NCI-H2029 (cell line): ENCODE results near the gene CEBPG.

Experiments
- DNase-seq: peaks from one replicate; lab custom pipeline; 2025; lab: John Stamatoyannopoulos, UW

The CEBPG gene

DNA sequence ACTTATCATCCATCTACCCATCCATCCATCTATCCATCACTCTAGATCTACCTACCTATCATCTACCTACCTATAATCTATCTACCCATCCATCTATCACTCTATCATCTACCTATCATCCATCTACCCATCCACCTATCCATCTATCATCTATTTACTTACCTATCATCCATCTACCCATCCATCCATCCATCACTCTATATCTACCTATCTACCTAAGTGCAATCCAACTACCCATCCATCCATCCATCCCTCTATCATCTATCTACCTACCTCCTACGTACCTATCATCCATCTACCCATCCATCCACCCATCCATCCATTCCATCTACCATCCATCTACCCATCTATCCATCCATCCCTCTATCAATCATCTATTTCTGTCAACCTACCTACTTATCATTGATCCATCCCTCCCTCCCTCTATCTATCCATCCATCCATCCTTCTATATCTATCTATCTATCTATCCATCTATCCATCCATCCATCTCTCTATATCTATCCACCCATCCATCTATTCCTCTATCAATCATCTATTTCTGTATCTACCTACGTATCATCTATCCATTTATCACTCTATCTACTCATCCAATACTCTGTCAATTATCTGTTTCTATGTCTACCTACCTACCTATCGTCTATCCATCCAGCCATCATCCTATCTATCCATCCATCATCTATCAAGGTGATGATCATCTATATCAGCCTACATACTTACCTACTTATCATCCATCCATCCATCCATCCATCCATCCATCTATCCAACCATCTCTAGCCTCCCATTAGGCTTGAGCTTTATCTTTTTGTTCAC is 49.1 kb downstream of the CEBPG start:
- no peak for DNase-seq

DNA sequence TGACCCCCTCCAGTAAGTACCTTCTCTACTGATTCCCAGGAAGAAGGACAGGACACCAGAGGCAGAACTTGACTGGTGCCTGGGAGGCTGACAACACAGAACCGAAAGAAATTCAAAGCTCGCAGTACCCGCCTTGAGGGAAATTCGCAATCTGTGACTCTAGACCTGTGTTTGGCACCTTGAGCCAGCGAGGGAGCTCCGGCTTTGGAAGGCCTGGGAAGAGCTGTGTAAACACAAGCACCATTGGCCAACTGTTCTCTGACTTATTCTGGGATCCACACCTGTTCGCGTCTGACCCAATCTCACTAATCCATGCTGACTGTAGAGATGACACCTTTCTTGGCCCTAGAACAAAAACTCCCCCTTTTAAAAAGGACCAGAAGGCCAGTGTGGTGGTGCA is 50.7 kb downstream of the CEBPG start:
- DNase-seq = no peak

DNA sequence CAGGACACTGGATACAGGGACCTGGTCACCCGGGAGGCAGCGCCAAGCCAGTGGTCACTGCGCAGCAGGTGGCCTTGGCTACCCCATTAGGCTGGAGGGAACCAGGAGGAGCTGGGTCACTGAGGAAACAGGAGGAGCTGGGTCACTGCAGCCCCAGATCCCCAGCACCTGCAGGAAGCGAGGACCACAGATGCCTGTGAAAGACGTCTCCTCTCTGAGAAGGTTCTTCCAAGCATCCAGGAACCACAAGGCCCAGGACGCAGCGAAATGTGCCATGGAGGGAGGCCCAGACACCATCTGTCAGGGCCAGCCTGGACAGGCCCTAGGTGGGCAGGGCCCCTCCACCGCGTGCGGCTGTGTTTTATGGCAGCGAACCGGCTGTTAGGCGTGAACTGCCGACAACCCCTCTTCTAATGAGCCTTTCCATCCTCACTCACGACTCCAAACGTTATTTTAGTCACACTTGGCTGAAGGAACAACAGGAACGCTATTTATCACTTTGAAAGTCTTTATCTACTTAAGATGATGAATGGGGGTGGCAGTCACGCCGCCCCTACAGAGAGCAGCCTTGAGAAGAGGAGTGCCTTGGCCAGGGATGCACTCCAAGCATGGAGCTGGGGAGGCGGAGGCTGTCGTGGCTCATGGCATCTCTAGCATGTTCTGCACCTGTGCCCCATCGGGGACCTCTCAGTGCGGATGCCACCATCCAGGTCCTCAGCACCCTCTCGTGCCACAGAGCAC is 53.3 kb downstream of the CEBPG start:
- DNase-seq = no peak

DNA sequence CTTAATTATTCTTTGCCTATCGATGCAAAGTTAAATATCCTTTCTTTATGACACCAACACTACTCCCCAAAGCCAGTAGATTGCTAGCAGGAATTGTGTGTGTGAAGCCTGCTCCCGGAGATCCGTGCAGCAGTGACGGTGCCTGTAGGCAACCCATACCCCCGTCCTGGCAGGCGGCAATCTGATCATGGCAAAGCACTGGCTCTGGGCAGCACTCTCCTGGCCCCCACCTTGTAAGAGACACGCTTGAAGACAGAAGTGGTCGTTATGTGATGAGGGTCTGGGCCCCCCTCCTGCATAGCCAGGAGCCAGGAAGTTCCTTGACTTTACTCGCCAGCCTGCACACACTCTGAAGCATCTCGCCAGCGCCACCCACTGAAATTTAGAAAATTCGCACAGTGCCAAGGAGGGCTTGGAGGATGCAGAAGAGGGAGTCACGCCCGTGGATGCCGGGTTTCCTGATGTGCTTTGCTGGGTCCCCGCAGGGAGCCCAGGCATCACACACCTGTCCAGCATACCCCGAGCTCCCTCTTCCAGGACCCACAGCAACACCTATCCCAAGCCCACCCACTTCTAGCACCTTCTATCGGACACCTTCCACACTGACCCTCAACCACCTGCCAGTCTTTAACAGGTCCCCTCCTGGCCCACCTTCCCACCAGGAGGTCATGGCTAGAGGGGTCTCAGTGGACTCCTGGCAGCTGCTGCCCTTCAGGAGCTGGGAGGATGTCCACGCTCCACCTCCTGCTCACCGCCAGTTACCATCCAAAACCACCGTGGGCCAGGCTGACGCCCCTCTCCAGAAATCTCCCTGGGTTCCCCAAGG is 54.5 kb downstream of the CEBPG start:
- DNase-seq = no peak

DNA sequence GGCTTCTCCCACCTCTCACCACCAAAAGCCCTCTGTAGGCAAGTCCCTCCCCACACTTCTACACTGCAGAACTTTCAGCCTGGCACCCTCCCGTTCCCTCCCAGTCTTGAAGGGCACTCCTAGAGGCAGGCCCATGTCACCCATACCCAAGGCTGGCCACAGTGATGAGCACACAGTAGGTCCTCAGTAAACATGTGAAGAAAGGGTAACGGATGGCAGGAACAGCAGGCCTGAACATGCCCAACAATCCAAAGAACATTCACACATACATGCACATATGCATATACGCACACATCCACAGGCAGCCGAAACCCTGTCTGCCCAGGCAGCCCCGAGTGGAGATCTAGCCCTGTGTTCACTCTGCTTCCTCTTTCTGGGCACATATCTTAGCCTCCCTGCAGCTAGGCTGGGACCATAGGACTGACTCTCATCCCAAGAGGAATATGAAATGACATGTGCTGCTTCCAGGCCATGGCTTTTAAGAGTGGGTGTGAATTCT is 55.2 kb downstream of the CEBPG start:
- no peak for DNase-seq

DNA sequence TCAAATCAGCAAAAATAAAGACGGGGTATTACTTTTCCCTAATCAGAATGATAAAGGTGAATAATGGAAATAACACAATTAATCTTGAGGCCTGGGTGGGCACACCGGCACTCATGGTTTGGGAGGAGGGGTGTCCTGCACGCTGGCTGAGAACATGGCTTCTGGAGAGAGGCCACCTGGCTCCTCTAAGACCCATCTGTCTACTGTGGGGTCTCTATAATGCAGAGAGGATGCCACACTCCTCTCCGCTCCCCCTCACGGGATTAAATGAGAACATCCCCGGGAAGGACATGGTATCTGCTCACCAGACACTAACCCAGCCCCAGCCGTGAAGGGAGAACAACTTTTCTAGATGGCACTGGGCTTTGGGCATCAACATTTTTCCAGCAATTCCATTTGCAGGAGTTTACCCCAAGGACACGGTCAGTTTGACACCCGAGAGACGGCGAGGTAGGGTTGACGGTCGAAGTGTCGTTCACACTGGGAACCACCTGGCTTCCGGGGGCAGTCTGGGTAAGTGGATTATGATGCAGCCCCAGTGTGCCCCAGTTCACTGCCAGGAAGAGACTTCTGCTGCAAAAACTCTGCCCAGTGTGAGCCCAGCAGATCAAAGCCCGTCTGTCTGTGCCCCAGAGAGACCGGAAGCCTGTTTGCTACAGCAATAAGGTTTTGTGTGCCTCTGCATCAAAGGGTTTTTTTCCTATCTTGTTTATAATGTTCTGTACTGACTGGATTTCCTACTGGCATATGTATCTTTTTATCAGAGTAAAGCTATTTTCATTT is 56.6 kb downstream of the CEBPG start:
- no peak for DNase-seq

DNA sequence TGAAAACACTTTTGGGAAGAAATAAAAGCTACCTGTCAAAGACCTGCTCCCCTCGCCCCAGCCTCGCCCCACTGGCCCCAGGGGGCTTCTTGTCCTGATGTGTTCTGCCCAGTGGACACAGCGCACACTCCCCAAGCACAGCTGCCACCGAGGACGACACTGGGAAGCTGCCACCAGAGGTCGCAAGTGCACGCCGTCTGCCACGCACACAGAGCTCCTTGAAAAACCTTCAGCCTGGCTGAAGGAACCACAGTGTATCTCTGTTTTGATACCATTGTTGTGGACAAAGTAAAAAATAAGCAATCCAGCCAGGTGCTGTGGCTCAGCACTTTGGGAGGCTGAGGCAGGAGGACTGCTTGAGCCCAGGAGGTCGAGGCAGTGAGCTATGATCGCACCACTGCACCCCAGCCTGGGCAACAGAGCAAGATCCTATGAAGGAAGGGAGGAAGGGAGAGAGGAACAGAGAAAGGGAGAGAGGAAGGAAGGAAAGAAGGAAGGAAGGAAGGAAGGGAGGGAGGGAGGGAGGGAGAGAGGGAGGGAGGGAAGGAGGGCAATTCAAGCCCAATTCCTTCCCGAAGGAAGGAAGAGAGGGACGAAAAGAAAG is 57.3 kb downstream of the CEBPG start:
- DNase-seq = peak; percentile 48

DNA sequence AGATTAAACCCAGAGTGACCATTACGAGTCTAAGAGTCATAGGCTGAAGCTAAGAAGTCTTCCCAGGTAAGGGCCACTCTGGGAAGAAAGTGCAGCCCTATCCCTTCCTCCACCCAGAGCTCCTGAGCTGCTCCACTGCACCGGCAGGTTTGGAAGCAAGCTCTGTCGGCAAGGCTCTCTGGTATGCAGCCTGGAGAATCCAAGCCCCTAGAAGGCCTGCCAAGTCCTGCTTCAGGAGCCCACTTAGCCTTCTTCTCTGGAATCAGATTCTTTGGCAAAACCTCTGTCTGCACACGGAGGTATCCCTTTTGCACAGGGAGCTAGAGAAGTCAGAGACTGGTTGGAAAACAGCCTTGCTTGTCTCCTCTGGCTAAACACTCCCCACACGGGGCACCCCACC is 58.5 kb downstream of the CEBPG start:
- no peak for DNase-seq
